Omental fat pad (tissue), 4 donors: ENCODE results near the gene TUBB4A. TPM values are rescaled to one million over a fixed set of nuclear protein-coding genes. Genes with fewer than 3 reads are reported as not detected.
"Not testable (repeated sequence)": the region's sequence is repeated elsewhere in the genome, so short reads cannot be mapped to it uniquely, and the experiment has no call there.

Experiments
- ATAC-seq: fragments of 150-250 bp; one replicate; pipeline ENCODE4 v1.9.1; 2016; ENCODE audit warnings: mild to moderate bottlenecking, moderate library complexity; ENCODE audit not compliant: low FRiP score
- DNase-seq: peaks from one replicate; pipeline ENCODE4 v3.0.0-alpha.2; 2019; ENCODE audit warnings: low spot score
- CTCF ChIP-seq, 3 donors: fragments of 450-650 bp; IDR thresholded peaks; one replicate each; pipeline ENCODE4 v1.5.1; 2016 to 2017; ENCODE audit warnings: antibody characterized with exemption in 3 of 3, mild to moderate bottlenecking in 3 of 3, moderate library complexity in 2 of 3
- total RNA-seq, 4 donors: library from RNA; depleted of rRNA; stranded (reverse); fragments of >200 nt; gene quantifications; one replicate each; pipeline ENCODE4 v1.1.0, GENCODE V29; 2016

The TUBB4A gene
- 1 to 10 TPM in 3 of 4 donors, not detected in 1; 2.2 to 2.8 (median 2.2) TPM for total RNA-seq

- DNase-seq (no peak), ATAC-seq (no peak)
- no peak for TF ChIP-seq CTCF (IDR thresholded peaks at IDR 0.05)
Observed at GRCh38 chr19:6501740-6502648, at the start of gene TUBB4A. Gene TUBB4A, minus strand, starts transcription at chr19:6502309. Its CDS starts 97 bp downstream, at chr19:6502212.

- no peak for TF ChIP-seq CTCF (IDR thresholded peaks at IDR 0.05)
- no peak for DNase-seq
- ATAC-seq = no peak
Observed at GRCh38 chr19:6551091-6551490, 49.0 kb upstream of the TUBB4A start.

GRCh38 chr19:6550679-6551078 is 48.6 kb upstream of the TUBB4A start:
- not testable (repeated sequence) for ATAC-seq, DNase-seq

GRCh38 chr19:6543866-6544347 is 41.8 kb upstream of the TUBB4A start:
- no peak for TF ChIP-seq CTCF (IDR thresholded peaks at IDR 0.05)
- ATAC-seq (no peak), DNase-seq (no peak)

- no peak for TF ChIP-seq CTCF (IDR thresholded peaks at IDR 0.05)
- DNase-seq (no peak), ATAC-seq (no peak)
Observed at GRCh38 chr19:6540918-6541689, 39.0 kb upstream of the TUBB4A start.

GRCh38 chr19:6539514-6539913 is 37.4 kb upstream of the TUBB4A start:
- no peak for DNase-seq
- no peak for ATAC-seq
- no peak for TF ChIP-seq CTCF (IDR thresholded peaks at IDR 0.05)

GRCh38 chr19:6535558-6536137 is 33.5 kb upstream of the TUBB4A start:
- no peak for TF ChIP-seq CTCF (IDR thresholded peaks at IDR 0.05)
- ATAC-seq = no peak
- no peak for DNase-seq
